22Rv1 (cell line): ENCODE measurements around the gene MSI2.

Source experiments
- ZFX ChIP-seq: fragments of 450-650 bp; IDR thresholded peaks from 2 replicates; pipeline ENCODE4 v1.6.1; 2017; ENCODE audit warnings: antibody characterized with exemption, borderline replicate concordance
- TF ChIP-seq, protein P1 (sequence below): fragments of 450-650 bp; IDR thresholded peaks from 2 replicates; pipeline ENCODE4 v1.5.1; 2017; ENCODE audit warnings: mild to moderate bottlenecking

DNA sequence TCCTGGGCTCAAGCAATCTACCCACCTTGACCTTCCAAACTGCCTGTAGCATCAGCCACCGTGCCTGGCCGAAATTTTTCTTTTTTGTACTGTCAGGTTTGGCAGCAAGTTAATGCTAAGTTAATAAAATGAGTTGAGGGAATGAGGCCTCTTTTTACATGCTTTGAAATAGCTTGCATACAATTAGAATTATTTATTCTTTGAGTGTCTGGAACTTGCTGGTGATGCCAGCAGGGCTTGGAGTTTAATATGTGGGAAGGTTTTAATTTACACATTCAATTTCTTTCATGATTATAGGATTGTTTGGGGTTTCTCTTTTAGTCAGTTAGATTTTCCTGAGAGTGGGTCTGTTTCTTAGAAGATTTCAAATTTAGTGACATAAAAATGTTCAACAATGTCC is 31.2 kb upstream of the MSI2 start:
- TF ChIP-seq, protein P1, sequence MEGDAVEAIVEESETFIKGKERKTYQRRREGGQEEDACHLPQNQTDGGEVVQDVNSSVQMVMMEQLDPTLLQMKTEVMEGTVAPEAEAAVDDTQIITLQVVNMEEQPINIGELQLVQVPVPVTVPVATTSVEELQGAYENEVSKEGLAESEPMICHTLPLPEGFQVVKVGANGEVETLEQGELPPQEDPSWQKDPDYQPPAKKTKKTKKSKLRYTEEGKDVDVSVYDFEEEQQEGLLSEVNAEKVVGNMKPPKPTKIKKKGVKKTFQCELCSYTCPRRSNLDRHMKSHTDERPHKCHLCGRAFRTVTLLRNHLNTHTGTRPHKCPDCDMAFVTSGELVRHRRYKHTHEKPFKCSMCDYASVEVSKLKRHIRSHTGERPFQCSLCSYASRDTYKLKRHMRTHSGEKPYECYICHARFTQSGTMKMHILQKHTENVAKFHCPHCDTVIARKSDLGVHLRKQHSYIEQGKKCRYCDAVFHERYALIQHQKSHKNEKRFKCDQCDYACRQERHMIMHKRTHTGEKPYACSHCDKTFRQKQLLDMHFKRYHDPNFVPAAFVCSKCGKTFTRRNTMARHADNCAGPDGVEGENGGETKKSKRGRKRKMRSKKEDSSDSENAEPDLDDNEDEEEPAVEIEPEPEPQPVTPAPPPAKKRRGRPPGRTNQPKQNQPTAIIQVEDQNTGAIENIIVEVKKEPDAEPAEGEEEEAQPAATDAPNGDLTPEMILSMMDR: no peak
- no peak for TF ChIP-seq ZFX
